Measurements from ENCODE around the gene RELB. TPM values are rescaled to one million over a fixed set of nuclear protein-coding genes. Genes with fewer than 3 reads are reported as not detected.

The RELB gene
- total and polyA plus RNA-seq, 2 of the 4 experiments (the other 2 are of a cell fraction), result 5.0 to 17.2 TPM

DNA sequence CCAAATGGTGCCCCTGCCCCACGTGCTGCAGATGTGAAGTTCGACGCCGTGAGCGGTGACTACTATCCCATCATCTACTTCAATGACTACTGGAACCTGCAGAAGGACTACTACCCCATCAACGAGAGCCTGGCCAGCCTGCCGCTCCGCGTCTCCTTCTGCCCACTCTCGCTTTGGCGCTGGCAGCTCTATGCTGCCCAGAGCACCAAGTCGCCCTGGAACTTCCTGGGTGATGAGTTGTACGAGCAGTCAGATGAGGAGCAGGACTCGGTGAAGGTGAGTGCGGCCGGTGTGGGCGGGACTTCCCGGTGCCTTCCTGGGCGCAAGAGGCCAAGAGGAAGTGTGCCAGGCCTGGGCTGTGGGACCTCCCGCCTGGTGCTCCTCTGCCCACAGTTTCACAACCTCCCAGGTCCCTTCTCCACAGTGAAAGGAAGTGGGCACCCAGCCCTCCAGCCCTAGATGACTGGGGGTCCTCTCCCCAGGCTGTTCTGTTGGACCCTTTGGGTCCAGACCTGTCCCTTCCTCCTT lies 14.1 kb upstream of the RELB start:
- Histone ChIP-seq H3K23ac (ENCODE audit: low read depth, low read length) (no peak overlapping the region), H3K9me3 (ENCODE audit: control insufficient read depth, insufficient read depth, low read length) (no peaks in the 10 kb centered on the region), H3K27ac (ENCODE audit: insufficient read depth, low read length) (no peak overlapping the region), H3K4ac (ENCODE audit: low read depth, low read length) (no peak overlapping the region), H3K14ac (replicated peaks; ENCODE audit: low read depth, low read length) (no peak overlapping the region), H3K4me1 (ENCODE audit: control insufficient read depth, insufficient read depth, low read length) (no peaks in the 10 kb centered on the region), H4K8ac (ENCODE audit: low read depth in 2 of 2, low read length in 2 of 2) (no peak overlapping the region), H2BK120ac (ENCODE audit: low read depth, low read length) (no peak overlapping the region), H3K4me2 (ENCODE audit: low read depth, low read length) (no peak overlapping the region), H4K91ac (ENCODE audit: insufficient read depth, low read depth, low read length) (no peak overlapping the region), H2AFZ (replicated peaks; ENCODE audit: low read length, poor library complexity) (no peak overlapping the region), H3K9me1 (ENCODE audit: insufficient read depth, low read length) (no peaks in the 10 kb centered on the region), H3K27me3 (ENCODE audit: control insufficient read depth, insufficient read depth, low read length) (no peaks in the 10 kb centered on the region), H4K20me1 (ENCODE audit: insufficient read depth, low read length) (peaks cover 14% of the 10 kb centered on the region), H3K4me3 (ENCODE audit: insufficient read depth, low read depth, low read length) (no peak overlapping the region), H3K18ac (ENCODE audit: low read depth, low read length) (no peak overlapping the region), H4K5ac (ENCODE audit: low read depth, low read length) (no peak overlapping the region), H2AK5ac (ENCODE audit: low read depth, low read length) (no peak overlapping the region), H3K56ac (ENCODE audit: extremely low read depth, insufficient read depth, low read length) (no peak overlapping the region), H3K9ac (ENCODE audit: low read depth, low read length) (no peak overlapping the region), H2BK20ac (ENCODE audit: low read depth, low read length) (no peak overlapping the region), H3K79me1 (ENCODE audit: low read depth in 1 of 2, low read length in 2 of 2) (peaks cover 0 to 8% of the 10 kb centered on the region in 2 experiments; a peak in 1 of 4 replicates), H2AK9ac (replicated peaks; ENCODE audit: low read depth, low read length, poor library complexity) (peak overlapping the region; percentile 57), H2BK5ac (ENCODE audit: low read depth, low read length, poor library complexity, severe bottlenecking) (no peak overlapping the region), H2BK15ac (ENCODE audit: low read depth, low read length) (no peak overlapping the region), H3K36me3 (ENCODE audit: control insufficient read depth, insufficient read depth, low read length) (peaks cover 70% of the 10 kb centered on the region)
- ChIA-PET CTCF (no interaction called here), POLR2A (ENCODE audit: unreplicated experiment) (no interaction called here)
- DNase-seq (no peak), ATAC-seq (ENCODE audit: low read depth) (no peak)
- in situ Hi-C loops (cut with MboI; ENCODE audit: low sequenced_read_pairs) (no loop called here), intact Hi-C loops (cut with micrococcal nuclease) (no loop called here), dilution Hi-C loops (cut with HindIII; ENCODE audit: low sequenced_read_pairs, unreplicated experiment) (no loop called here)
- 92% methylated on average over 15 of the region's 20 CpGs; no CpG with 5 or more reads in 1 of the 2 experiments for WGBS, 2 experiments (ENCODE audit: extremely low coverage in 2 of 2, insufficient read length in 1 of 2)
- no TSS peak for BruUV-seq (replicated peaks)
- TF ChIP-seq FOS (IDR thresholded peaks at IDR 0.05; ENCODE audit: low read depth, low read length), result no peak
- TF ChIP-seq CEBPB (IDR thresholded peaks at IDR 0.05; ENCODE audit: low read depth, low read length), result no peak
- no peak for TF ChIP-seq MXI1 (IDR thresholded peaks at IDR 0.05; ENCODE audit: borderline replicate concordance, low read depth, low read length)
- TF ChIP-seq RCOR1 (IDR thresholded peaks at IDR 0.05; ENCODE audit: insufficient replicate concordance, low read length), result no peak
- TF ChIP-seq, protein P1, sequence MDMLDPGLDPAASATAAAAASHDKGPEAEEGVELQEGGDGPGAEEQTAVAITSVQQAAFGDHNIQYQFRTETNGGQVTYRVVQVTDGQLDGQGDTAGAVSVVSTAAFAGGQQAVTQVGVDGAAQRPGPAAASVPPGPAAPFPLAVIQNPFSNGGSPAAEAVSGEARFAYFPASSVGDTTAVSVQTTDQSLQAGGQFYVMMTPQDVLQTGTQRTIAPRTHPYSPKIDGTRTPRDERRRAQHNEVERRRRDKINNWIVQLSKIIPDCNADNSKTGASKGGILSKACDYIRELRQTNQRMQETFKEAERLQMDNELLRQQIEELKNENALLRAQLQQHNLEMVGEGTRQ (IDR thresholded peaks at IDR 0.05; ENCODE audit: low read depth, low read length), result no peak
- no peak for TF ChIP-seq MAFK (IDR thresholded peaks at IDR 0.05; ENCODE audit: low read depth, low read length)
- TF ChIP-seq RFX5 (IDR thresholded peaks at IDR 0.05; ENCODE audit: low read depth, low read length), result no peak
- TF ChIP-seq BHLHE40 (IDR thresholded peaks at IDR 0.05; ENCODE audit: low read depth, low read length), result no peak
- TF ChIP-seq MAZ (IDR thresholded peaks at IDR 0.05; ENCODE audit: borderline replicate concordance, low read depth, low read length), result no peak
- no peak for TF ChIP-seq CHD1 (IDR thresholded peaks at IDR 0.05; ENCODE audit: low read depth, low read length)
- TF ChIP-seq RAD21 (IDR thresholded peaks at IDR 0.05; ENCODE audit: low read length), result no peak
- TF ChIP-seq ELK1 (IDR thresholded peaks at IDR 0.05; ENCODE audit: borderline replicate concordance, low read depth, low read length), result no peak
- no peak for TF ChIP-seq NFE2L2 (IDR thresholded peaks at IDR 0.05; ENCODE audit: low read depth, low read length)
- TF ChIP-seq POLR2A (IDR thresholded peaks at IDR 0.05; ENCODE audit: low read depth, low read length), result no peak
- TF ChIP-seq SMC3 (IDR thresholded peaks at IDR 0.05; ENCODE audit: low read depth, low read length), result no peak

Measured in IMR-90 (cell line).